ENCODE data around the gene VOPP1.
"Not testable (repeated sequence)": the region's sequence is repeated elsewhere in the genome, so short reads cannot be mapped to it uniquely, and the experiment has no call there.

Gene VOPP1, protein sequence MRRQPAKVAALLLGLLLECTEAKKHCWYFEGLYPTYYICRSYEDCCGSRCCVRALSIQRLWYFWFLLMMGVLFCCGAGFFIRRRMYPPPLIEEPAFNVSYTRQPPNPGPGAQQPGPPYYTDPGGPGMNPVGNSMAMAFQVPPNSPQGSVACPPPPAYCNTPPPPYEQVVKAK

DNA sequence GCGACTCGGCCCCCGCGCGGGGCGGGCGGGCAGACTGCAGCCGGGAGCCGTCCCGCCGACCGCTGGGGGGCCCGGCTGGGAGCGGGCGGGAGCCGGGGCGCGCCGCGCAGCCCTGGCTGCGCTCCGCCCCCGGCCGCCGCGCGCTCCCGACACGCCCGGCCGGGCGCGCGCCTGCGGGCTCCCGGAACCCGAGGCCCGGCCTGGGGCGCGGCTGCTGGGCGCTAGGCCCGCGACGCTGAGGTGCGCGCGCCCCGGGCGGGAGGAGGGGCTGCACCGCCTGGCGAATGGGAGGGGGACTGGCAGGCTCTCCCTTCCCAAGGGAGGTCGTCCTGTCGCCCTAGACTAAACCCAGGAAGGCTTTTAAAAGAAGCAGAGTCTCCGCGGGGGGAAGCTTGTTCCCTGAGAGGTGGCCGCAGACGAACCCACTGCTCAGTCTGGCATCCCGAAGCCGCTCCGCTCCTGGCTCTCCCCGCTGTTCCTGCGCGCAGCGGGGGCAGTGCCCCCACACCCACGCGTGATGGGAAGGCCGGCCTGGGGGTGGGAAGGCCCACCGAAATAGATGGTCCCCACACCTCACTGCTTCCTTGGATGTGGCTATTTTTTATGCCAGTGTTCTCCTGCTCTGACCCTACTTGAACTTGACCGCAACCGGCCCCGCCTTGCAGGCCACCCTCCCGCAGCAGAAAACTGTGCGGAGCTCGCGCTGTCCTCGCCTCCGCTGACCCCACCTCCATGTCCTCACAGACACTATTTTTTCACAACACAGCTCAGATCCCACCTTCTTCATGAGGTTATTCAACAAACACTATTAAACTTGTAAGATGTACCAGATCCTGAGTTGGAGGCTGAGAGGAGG is at the start of gene VOPP1:
TSS of gene VOPP1 (minus strand) at position 125 of the 856 bp plus-strand sequence. CDS start 178 bp downstream, outside the sequence.
- DNase-seq, result peak; percentile 68
- peak; percentile 31 for ATAC-seq
- H3K4me3 Mint-ChIP-seq, result peak within 1 kb of the TSS; percentile 89
- H3K9me3 Mint-ChIP-seq, result no peaks in the 10 kb centered on the region
- peaks cover 66% of the 10 kb centered on the region for H3K4me1 Mint-ChIP-seq
- peak within 1 kb of the TSS; percentile 92 for H3K27ac Mint-ChIP-seq
- peaks cover 5% of the 10 kb centered on the region for H3K36me3 Mint-ChIP-seq (ENCODE audit: low read depth)
- no peaks in the 10 kb centered on the region for H3K27me3 Mint-ChIP-seq

DNA sequence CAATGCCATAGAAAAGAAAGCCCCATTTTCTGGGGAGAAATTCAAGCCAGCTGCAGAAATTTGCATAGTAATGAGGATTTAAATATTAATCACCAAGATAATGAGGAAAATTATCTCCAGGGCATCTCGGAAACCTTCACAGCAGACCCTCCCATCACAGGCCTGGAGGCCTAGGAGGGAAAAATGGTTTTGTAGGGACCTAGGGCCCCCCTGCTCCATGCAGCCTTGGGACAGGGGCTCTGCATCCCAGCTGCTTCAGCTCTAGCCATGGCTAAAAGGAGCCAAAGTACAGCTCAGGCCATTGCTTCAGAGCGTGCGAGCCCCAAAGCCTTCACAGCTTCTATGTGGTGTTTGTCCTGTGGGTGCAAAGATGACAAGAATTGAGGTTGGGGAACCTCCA is 46.6 kb upstream of the VOPP1 start:
- H3K4me1 Mint-ChIP-seq, result no peaks in the 10 kb centered on the region
- no peak overlapping the region for H3K4me3 Mint-ChIP-seq
- H3K27ac Mint-ChIP-seq, result no peak overlapping the region
- H3K9me3 Mint-ChIP-seq, result peaks cover 12% of the 10 kb centered on the region
- peaks cover 7% of the 10 kb centered on the region for H3K36me3 Mint-ChIP-seq (ENCODE audit: low read depth)
- no peak for DNase-seq
- ATAC-seq, result no peak
- H3K27me3 Mint-ChIP-seq, result peaks cover 11% of the 10 kb centered on the region

DNA sequence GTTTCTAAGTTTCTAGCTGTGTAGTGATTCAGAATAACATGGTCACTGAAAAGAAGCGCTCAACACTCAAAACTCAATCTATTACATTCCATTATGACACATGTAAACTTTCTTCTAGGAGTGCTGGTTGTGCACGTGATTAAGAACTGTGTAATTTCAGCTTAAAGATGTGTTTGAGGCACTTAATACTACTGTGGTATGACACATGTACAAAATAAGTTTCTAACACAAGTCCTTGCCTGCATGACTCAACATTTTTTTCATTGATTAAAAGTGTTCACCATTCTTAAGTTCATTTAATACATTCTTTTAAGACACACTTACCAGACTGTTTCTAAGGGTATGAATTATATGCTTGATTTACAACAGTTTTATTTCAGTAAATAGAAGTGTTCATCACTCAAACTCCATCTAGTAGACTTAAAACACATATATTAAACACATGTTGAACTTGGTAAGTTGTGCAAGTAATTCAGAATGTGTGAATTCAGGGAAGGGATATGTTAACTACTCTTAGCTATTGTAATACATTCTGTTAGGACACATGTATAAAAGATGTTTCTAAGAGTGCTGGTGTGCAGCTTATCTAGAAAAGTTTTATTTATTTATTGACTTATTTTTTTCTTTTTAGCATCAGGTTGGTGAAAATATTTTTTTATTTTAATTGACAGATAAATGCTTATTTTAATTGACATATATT is 42.2 kb upstream of the VOPP1 start:
- not testable (repeated sequence) for H3K27ac Mint-ChIP-seq; DNase-seq; H3K4me3 Mint-ChIP-seq; ATAC-seq; H3K36me3 Mint-ChIP-seq (ENCODE audit: low read depth); H3K4me1 Mint-ChIP-seq
- Mint-ChIP-seq H3K27me3 (peaks cover 12% of the 10 kb centered on the region), H3K9me3 (peaks cover 12% of the 10 kb centered on the region)

DNA sequence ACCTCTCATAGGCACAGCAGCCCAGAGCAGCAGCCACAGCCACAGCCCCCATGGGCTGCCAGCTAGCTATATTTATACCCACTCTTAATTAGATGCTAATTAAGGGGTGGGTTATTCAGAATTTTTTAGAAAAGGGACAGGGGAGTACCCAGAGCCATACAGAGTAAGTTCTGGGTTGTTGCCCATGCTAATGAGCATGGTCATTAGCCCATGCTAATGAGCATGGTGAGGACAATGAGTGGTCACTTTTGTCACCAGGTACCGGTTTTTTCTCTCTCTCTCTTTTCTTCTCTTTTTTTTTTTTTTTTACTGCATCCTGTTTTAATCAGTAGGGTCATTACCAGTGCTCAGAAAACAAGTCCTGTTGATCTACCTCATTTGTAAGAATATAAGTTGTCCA is 37.4 kb upstream of the VOPP1 start:
- H3K27ac Mint-ChIP-seq; H3K9me3 Mint-ChIP-seq; H3K4me3 Mint-ChIP-seq; ATAC-seq; DNase-seq; H3K4me1 Mint-ChIP-seq; H3K27me3 Mint-ChIP-seq; H3K36me3 Mint-ChIP-seq (ENCODE audit: low read depth): not testable (repeated sequence)

DNA sequence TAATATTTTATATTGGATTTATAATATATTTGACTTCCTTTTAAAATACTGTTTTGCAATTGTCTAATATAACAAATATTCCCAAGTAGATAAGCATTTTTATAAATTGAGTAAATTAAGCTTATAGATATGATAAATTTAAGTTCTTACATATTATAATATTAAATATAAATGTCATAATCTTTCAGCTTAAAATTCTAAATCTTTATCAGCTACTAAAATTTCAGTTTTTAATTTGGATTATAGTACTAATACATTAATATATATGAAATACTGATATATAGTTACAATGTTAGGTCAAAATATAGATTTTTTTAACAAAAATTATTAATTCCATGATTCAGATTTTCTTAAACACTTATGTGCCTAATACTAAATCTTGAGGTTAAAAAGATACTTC is 33.4 kb upstream of the VOPP1 start:
- not testable (repeated sequence) for ATAC-seq; H3K9me3 Mint-ChIP-seq; H3K36me3 Mint-ChIP-seq (ENCODE audit: low read depth); H3K27me3 Mint-ChIP-seq; DNase-seq; H3K4me1 Mint-ChIP-seq; H3K27ac Mint-ChIP-seq; H3K4me3 Mint-ChIP-seq

DNA sequence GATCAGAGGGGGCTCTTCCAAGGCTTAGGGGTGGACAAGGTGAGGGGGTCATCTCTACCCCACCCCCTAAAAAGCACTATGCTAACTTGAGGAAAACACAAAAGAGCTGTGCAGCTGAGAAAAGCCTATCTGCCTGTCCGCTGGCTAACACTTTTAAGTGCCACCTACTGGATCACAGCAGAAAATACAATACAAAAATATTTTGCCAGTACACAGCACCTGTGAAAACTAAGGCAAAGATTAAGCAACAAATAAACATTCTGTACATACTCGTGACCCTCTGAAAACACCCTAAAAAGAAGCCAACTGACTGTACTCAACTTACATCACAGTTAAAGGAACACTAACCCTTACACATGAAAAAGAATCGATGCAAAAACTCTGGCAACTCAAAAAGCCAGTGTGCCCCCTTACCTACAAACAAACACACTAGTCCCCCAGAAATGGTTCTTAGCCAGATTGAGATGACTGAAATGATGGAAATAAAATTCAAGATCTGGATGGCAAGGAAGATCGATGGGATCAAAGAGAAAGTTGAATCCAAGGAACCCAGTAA is 25.7 kb upstream of the VOPP1 start:
- not testable (repeated sequence) for DNase-seq; ATAC-seq; H3K27ac Mint-ChIP-seq; H3K4me3 Mint-ChIP-seq; H3K36me3 Mint-ChIP-seq (ENCODE audit: low read depth); H3K4me1 Mint-ChIP-seq; H3K27me3 Mint-ChIP-seq; H3K9me3 Mint-ChIP-seq

DNA sequence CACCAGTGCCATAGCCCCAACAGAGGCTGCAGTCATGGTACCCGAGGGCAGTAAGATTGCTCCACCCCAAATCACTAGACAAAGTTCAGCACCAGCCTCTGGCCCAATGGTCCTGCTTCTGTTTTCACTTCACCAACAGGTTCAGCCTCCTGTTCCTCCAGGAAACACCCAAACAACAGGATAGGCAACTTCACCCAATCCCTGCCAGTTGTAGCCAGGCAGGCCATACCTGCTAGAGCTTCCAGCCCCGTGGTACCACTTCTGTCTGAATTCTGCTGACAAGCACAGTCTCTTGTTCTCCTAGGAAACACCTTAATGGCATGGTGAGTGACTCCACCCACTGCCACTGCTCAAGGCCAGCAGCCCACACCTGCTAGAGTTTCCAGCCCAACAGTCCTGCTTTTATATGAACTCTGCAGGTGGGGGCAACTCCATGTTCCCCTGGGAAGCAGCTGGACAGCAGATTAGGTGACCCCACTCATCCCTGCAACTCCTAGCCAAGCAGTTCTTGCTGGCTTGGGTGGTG is 25.0 kb upstream of the VOPP1 start:
- not testable (repeated sequence) for H3K27ac Mint-ChIP-seq; H3K36me3 Mint-ChIP-seq (ENCODE audit: low read depth); H3K27me3 Mint-ChIP-seq; ATAC-seq; H3K4me3 Mint-ChIP-seq; DNase-seq; H3K9me3 Mint-ChIP-seq; H3K4me1 Mint-ChIP-seq

DNA sequence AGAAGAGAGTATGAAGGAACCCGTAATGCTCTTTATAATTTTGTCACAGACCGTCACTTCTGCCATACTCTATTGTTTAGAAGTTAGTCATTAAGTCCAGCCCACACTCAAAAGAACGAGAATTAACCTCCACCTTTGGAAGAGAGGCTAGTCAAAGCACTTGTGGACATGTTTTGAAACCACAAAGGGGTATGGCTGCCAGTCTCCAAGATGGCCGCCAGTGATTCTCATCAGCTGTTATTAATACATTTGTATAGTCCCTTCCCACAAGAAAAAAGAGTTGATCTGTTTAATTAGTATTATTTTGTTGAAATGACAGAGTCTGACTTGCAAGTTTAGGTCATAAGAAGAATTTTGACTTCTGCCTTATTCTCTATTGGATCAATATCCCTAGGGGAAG is 23.2 kb upstream of the VOPP1 start:
- DNase-seq (no peak), ATAC-seq (no peak)
- Mint-ChIP-seq H3K9me3 (no peaks in the 10 kb centered on the region), H3K4me3 (no peak overlapping the region), H3K4me1 (peaks cover 3% of the 10 kb centered on the region), H3K27ac (no peak overlapping the region), H3K27me3 (no peaks in the 10 kb centered on the region), H3K36me3 (ENCODE audit: low read depth) (no peaks in the 10 kb centered on the region)

DNA sequence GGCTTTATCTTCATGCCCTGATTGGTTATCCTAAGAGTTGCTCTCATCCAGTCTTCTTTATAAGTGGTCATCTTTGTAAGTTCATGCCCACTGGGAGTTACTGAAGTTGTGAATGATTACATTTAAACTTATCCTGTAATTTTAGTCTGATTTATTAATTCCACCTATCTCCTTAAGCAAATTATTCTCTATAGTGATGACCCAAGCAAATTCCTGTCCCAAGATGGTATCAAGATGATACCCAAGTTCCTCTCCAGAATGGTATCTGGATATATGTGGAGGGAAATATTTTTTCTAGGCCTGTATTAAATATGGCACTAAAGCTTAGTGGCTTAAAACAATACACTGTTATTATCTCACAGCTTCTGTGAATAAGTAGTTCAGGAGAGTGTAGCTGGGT is 22.6 kb upstream of the VOPP1 start:
- ATAC-seq, result no peak
- Mint-ChIP-seq H3K4me3 (no peak overlapping the region), H3K36me3 (ENCODE audit: low read depth) (no peaks in the 10 kb centered on the region), H3K9me3 (no peaks in the 10 kb centered on the region), H3K4me1 (peaks cover 3% of the 10 kb centered on the region), H3K27ac (no peak overlapping the region), H3K27me3 (no peaks in the 10 kb centered on the region)
- no peak for DNase-seq

DNA sequence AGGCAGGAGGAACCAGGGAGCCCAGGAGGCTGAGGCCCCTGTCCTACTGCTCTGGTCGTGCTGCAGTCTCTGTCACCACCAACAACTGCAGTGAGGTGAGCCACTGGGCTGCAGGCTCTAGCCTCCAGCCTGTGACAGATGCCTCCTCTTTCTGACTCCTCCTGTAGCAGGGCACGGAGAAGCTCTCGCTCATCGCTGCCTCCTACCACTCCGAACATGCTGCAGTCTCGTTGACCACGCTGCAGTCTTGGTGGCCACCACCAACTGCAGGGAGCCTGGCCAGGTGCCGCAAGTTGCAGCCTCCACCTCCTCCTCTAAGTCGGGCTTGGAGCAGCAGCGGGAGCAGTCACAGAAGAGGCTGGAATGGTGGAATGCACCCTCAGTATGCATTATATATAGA is 22.1 kb upstream of the VOPP1 start:
- no peak for ATAC-seq
- Mint-ChIP-seq H3K36me3 (ENCODE audit: low read depth) (no peaks in the 10 kb centered on the region), H3K9me3 (no peaks in the 10 kb centered on the region)

DNA sequence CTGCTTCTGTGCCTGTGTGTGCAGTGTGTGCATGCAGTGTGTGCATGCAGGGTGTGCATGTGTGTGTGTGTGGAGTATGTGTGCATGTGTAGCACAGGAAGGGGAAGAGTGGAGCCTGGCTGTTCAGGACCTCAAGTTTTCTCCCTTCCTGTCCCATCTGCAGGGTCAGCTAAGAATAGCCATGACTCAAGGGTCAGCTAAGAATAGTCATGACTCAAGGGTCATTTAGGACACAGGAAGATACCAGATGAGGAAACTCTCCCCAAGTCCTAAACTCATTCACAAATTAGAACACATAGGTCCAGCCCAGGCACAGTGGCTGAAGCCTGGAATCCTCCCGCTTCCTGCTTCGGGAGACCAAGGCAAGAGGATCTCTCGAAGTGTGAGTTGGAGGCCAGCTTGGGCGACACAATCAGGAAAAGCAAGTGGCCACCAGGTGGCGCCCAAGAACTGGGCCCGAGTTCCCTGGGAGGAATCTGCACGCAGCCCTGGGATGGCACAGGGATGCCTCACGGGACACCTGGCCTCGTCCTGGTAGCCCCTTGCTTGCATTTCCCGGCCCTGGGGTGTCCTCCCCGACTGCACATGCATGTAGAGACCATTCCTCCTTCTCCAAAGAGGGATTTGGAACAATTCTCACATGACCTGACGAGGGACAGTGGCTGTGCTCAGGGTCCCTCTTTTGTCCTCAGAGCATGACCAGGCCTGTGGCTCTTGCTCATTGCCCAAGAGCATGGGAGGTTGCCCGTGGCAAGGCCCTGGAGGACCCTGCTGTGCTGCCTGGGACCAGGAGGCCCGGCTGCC is 21.4 kb upstream of the VOPP1 start:
- Mint-ChIP-seq H3K27me3 (no peaks in the 10 kb centered on the region), H3K27ac (no peak overlapping the region), H3K4me3 (no peak overlapping the region), H3K9me3 (no peaks in the 10 kb centered on the region), H3K4me1 (peaks cover 3% of the 10 kb centered on the region), H3K36me3 (ENCODE audit: low read depth) (no peaks in the 10 kb centered on the region)
- ATAC-seq (no peak), DNase-seq (peak; percentile 82)

More for the DNA sequence above, 22.1 kb upstream of the VOPP1 start:
- Mint-ChIP-seq H3K27me3 (no peaks in the 10 kb centered on the region), H3K27ac (no peak overlapping the region), H3K4me1 (peaks cover 3% of the 10 kb centered on the region), H3K4me3 (no peak overlapping the region)
- no peak for DNase-seq

DNA sequence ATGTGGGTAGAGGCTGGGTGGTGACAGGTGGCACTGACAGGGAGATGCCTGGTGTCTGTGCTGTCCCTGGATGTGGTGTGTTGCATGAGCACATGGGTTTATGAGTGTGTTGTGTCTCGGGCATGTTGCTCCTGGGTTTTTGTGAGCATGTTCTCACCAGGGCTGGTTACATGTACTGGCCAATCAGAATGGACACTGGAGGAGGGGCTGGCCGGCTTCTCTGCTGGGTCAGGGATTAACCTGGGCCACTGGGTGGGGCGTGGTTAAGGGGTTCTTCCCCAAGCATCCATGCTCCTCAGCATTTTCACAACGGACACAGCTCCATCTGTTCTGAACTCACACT is 20.8 kb upstream of the VOPP1 start:
- peaks cover 3% of the 10 kb centered on the region for H3K4me1 Mint-ChIP-seq
- no peaks in the 10 kb centered on the region for H3K36me3 Mint-ChIP-seq (ENCODE audit: low read depth)
- no peaks in the 10 kb centered on the region for H3K9me3 Mint-ChIP-seq
- ATAC-seq (no peak), DNase-seq (no peak)
- H3K27me3 Mint-ChIP-seq, result no peaks in the 10 kb centered on the region
- H3K4me3 Mint-ChIP-seq, result no peak overlapping the region
- no peak overlapping the region for H3K27ac Mint-ChIP-seq

DNA sequence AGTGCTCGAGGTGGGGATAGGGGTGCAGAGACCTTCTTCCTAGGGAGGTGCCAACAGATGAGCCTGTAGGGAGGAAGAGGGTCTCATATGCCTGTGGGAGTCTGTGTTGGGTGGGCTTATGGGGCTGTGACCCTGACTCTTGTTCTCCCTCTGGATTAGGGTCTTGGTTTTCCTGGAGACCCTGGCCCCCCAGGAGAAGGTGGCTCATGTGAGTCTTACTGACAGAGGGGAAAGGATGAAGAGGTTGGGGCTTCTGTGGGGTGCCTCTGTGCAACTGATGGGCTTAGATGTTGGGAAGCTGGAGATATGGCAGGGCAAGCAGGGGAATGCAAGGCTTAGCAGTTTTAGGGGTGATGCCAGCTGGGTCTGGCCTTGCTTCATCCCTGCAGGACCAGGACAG is 20.2 kb upstream of the VOPP1 start:
- DNase-seq (no peak), ATAC-seq (no peak)
- Mint-ChIP-seq H3K36me3 (ENCODE audit: low read depth) (no peaks in the 10 kb centered on the region), H3K4me3 (no peak overlapping the region), H3K4me1 (peaks cover 3% of the 10 kb centered on the region), H3K27me3 (no peaks in the 10 kb centered on the region), H3K27ac (no peak overlapping the region), H3K9me3 (no peaks in the 10 kb centered on the region)

DNA sequence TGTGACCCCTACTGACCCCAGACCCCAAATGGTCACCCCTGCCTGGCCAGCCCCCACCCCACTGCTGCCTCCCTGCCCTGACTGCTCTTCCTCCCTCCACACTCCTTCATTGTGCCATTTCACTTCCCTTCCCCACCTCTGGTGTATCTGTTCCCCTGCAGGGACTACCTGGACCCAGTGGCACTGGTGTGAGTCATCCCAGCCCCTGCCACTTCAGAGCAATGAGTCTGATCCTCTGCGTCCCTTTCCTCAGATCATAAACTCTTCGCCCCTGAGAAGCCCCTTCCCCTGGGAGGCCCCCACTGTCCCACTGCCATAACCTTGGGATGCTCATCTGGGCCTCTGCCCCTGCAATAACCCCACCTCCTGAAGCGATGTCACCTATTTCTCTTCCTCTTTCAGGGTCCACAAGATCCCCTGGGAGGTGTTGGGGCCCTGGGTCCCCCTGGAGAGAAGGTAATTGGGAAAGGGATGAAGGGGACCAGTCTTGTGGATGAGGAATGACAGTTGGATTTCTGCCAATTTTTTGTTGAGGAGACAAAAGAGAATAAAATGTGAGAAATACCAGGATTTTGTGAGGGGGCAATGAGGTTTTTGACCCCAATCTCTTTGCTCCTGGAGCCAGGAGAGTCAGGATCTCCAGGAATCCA is 19.1 kb upstream of the VOPP1 start:
- Mint-ChIP-seq H3K27ac (no peak overlapping the region), H3K4me1 (no peaks in the 10 kb centered on the region), H3K27me3 (no peaks in the 10 kb centered on the region), H3K4me3 (no peak overlapping the region), H3K9me3 (no peaks in the 10 kb centered on the region), H3K36me3 (ENCODE audit: low read depth) (no peaks in the 10 kb centered on the region)
- no peak for DNase-seq
- ATAC-seq, result no peak
